ENCODE measurements around the gene MRTFA. TPM values are rescaled to one million over a fixed set of nuclear protein-coding genes. Genes with fewer than 3 reads are reported as not detected.
A peak's percentile ranks its signal among the peaks of the same experiment; 100 is the strongest.
"Not testable (repeated sequence)": the region's sequence is repeated elsewhere in the genome, so short reads cannot be mapped to it uniquely, and the experiment has no call there.

Gene MRTFA
- total RNA-seq, 6 donors from 2014 or later = 47.9 to 178 (median 61.3) TPM

DNA sequence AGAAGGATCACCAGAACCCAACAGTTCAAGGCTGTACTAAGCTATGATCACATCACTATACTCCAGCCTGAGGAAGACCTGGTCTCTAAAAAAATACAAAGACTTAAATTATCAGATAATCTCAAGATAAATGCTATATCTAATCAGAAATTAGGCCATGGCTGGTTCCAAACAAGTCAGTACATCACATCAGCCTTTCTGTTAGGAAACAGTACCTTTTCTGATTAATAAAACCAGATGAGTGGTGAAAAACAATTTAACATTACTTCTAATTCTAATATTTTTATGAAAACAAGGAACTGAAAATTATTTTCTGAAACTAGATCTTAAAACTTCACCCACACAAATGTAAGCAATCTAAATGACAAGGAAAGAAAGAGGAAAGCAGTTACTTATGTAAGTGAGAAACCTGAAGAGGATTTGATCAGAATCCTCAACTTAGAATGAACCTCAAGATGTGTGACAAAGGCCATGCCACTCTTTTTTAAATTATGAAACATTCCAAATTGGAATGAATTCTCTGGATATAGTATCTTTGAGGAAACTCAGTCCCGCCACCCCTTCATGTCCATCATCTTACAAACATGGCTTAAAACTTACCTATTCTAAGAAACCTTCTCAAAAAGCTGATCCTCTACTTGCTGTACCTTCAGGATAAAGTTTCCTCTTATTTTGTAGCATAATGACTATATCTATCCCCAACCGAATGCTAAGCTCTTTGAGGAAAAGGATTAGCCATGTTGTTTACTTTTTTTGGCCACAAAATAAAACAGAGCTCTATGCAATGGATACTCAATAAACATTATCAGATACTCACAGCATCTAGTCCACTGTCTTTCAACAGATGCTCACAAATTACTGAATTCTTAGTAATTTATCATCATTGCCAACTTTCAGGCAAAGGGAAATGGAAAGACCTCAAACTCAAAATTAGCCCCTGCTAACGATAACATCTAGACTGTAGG, 132.0 kb downstream of the MRTFA start:
- no peak for ATAC-seq (ENCODE audit: low FRiP score in 2 of 2)
- H3K36me3 ChIP-seq = no peaks in the 10 kb centered on the region
- no peak for DNase-seq
- H3K27me3 ChIP-seq = no peaks in the 10 kb centered on the region
- TF ChIP-seq EP300 (IDR thresholded peaks at IDR 0.05) = no peak
- TF ChIP-seq, protein P1, sequence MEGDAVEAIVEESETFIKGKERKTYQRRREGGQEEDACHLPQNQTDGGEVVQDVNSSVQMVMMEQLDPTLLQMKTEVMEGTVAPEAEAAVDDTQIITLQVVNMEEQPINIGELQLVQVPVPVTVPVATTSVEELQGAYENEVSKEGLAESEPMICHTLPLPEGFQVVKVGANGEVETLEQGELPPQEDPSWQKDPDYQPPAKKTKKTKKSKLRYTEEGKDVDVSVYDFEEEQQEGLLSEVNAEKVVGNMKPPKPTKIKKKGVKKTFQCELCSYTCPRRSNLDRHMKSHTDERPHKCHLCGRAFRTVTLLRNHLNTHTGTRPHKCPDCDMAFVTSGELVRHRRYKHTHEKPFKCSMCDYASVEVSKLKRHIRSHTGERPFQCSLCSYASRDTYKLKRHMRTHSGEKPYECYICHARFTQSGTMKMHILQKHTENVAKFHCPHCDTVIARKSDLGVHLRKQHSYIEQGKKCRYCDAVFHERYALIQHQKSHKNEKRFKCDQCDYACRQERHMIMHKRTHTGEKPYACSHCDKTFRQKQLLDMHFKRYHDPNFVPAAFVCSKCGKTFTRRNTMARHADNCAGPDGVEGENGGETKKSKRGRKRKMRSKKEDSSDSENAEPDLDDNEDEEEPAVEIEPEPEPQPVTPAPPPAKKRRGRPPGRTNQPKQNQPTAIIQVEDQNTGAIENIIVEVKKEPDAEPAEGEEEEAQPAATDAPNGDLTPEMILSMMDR (IDR thresholded peaks at IDR 0.05) = no peak
- TF ChIP-seq POLR2AphosphoS5 (IDR thresholded peaks at IDR 0.05) = no peak
- peaks cover 20 to 34% (median 32%) of the 10 kb centered on the region in 4 donors for H3K4me1 ChIP-seq
- H3K27ac ChIP-seq = no peak overlapping the region
- H3K9me3 ChIP-seq = no peaks in the 10 kb centered on the region
- H3K4me3 ChIP-seq = no peak overlapping the region
- 50 to 53% methylated on average over 3 of the region's 3 CpGs for WGBS, 2 donors

DNA sequence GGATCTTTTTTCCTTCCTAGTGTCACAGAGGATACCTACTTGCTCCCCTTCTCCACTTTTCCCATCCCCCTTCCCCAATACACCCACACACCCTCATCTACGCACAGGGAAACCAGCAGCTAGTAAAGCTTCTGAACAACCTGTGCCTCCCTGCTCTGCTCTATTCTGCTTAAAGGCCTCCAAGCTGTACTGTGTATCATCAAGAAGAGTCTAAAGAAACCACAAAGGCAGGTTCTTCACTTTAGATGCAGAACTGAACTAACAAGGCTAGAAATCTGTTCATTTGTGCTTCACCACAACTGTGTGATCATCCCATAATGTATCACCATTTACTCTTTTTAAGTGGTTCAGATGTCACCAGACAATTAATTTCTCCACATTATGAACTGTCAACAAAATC, 133.6 kb downstream of the MRTFA start:
- H3K36me3 ChIP-seq = no peaks in the 10 kb centered on the region
- no peaks in the 10 kb centered on the region for H3K27me3 ChIP-seq
- DNase-seq (no peak), ATAC-seq (ENCODE audit: low FRiP score in 2 of 2) (no peak)
- no peak overlapping the region for H3K27ac ChIP-seq
- TF ChIP-seq POLR2AphosphoS5 (IDR thresholded peaks at IDR 0.05) = no peak
- TF ChIP-seq EP300 (IDR thresholded peaks at IDR 0.05) = no peak
- TF ChIP-seq, protein P1 (IDR thresholded peaks at IDR 0.05) = no peak
- no peak for TF ChIP-seq POLR2A (IDR thresholded peaks at IDR 0.05)
- no peaks in the 10 kb centered on the region for H3K9me3 ChIP-seq
- 96 to 100% methylated on average over 1 of the region's 1 CpG for WGBS, 2 donors
- peaks cover 19 to 30% (median 29%) of the 10 kb centered on the region in 4 donors for H3K4me1 ChIP-seq
- no peak overlapping the region for H3K4me3 ChIP-seq

DNA sequence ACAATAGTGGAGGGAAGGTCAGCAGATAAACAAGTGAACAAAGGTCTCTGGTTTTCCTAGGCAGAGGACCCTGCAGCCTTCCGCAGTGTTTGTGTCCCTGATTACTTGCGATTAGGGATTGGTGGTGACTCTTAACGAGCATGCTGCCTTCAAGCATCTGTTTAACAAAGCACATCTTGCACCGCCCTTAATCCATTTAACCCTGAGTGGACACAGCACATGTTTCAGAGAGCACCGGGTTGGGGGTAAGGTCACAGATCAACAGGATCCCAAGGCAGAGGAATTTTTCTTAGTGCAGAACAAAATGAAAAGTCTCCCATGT, 136.1 kb downstream of the MRTFA start:
- H3K4me3 ChIP-seq; H3K36me3 ChIP-seq; H3K9me3 ChIP-seq; H3K27me3 ChIP-seq; DNase-seq; ATAC-seq (ENCODE audit: low FRiP score in 2 of 2); H3K27ac ChIP-seq: not testable (repeated sequence)
- WGBS, 2 donors = 83 to 100% methylated on average over 2 to 4 of the region's 5 CpGs
- H3K4me1 ChIP-seq = peaks cover 18 to 19% (median 18%) of the 10 kb centered on the region in 4 donors

DNA sequence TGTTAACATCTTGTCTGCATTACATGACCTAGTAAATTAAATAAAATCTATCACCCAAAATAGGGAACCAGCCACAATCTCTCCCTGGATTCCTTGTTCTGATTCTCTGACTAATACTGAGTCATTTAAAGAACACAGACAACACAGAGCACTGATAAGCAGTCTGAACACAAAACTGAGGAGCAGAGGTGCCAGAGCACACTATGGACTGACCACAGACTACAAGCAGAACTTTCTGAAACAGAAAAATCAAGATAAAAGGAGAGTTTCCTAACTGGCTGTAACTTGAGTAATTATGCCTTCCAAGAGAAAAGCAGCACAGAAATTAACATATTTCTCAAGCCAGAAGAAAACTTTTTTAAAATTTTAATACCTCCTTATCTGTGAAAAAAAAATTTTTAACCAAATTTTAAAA, 137.3 kb downstream of the MRTFA start:
- peak overlapping the region in 3 of 4 donors; percentile 8 to 61 (median 30) for H3K27ac ChIP-seq
- peak; percentile 84 to 98 for ATAC-seq (ENCODE audit: low FRiP score in 2 of 2)
- peaks cover 14 to 19% (median 18%) of the 10 kb centered on the region in 4 donors for H3K4me1 ChIP-seq
- no peaks in the 10 kb centered on the region for H3K36me3 ChIP-seq
- H3K27me3 ChIP-seq = no peaks in the 10 kb centered on the region
- H3K9me3 ChIP-seq = no peaks in the 10 kb centered on the region
- peak in 1 of 2 donors; percentile 28 for DNase-seq
- H3K4me3 ChIP-seq = no peak overlapping the region
- TF ChIP-seq POLR2AphosphoS5 (IDR thresholded peaks at IDR 0.05) (peak in 1 of 2 donors; percentile 14), EP300 (IDR thresholded peaks at IDR 0.05) (no peak)

DNA sequence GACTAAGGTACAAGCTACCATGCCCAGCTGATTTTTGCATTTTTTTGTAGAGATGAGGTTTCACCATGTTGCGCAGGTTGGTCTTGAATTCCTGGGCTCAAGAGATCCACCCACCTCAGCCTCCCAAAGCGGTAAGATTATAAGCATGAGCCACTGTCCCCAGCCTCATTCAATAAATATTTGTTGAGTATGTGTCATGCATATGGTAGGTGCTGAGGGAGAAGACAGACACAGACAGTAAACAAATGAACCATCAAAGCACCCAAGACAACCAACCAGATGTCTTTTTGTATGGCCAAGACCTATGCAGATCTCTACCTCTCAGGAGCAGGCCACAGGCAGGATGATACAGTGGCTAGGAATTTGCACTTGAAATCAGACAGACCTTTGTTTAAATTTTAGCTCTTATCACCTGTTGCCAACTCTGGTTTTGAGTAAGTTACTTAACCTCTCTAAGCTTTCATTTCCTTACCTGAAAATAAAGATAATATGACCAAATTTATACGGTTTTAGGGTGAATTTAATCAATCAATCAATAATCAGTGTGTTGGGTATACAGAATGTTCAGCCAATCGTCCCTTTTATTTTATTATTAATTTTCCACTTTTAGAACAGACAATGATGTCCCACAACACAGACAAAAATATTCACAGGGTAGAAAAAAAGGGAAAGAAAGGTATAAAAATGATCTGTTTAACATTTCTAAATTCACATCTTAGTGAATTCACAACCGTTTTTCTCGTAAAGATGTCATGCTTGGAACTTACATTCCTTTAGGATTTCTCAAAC, 137.9 kb downstream of the MRTFA start:
- Histone ChIP-seq H3K4me3 (no peak overlapping the region), H3K27me3 (no peaks in the 10 kb centered on the region), H3K36me3 (no peaks in the 10 kb centered on the region), H3K9me3 (no peaks in the 10 kb centered on the region), H3K27ac (peak overlapping the region in 3 of 4 donors; percentile 8 to 61 (median 30)), H3K4me1 (peaks cover 18 to 22% (median 19%) of the 10 kb centered on the region in 4 donors)
- TF ChIP-seq EP300 (IDR thresholded peaks at IDR 0.05) (no peak), POLR2A (IDR thresholded peaks at IDR 0.05) (no peak), POLR2AphosphoS5 (IDR thresholded peaks at IDR 0.05) (no peak)
- TF ChIP-seq, protein P1 (IDR thresholded peaks at IDR 0.05) = no peak
- DNase-seq = no peak
- peak; percentile 59 to 77 for ATAC-seq (ENCODE audit: low FRiP score in 2 of 2)
- 64 to 71% methylated on average over 6 of the region's 6 CpGs for WGBS, 2 donors
